SKM-1 (cell line): Measurements from ENCODE around the gene TM9SF3.
"Not testable (repeated sequence)": the region's sequence is repeated elsewhere in the genome, so short reads cannot be mapped to it uniquely, and the experiment has no call there.

Experiments
- DNase-seq: peaks from one replicate; lab custom pipeline; 2025; ENCODE audit not compliant: unreplicated experiment; lab: John Stamatoyannopoulos, UW

The TM9SF3 gene

DNA sequence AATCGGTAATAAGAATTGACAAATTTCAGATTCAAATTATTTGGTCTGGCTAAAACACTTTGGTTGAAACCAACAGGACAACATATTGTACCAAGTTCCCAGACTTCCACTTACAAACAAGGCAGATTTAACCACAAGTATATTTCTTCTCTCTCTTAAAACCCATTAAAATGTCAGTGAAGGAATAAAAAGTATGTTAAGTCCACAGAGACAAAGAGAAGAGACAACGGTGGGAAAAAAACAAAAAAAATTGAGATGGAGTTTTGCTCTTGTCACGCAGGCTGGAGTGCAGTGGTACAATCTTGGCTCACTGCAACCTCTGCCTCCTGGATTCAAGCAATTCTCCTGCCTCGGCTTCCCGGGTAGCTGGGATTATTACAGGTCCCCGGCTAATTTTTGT lies 16.3 kb downstream of the TM9SF3 start:
- no peak for DNase-seq

DNA sequence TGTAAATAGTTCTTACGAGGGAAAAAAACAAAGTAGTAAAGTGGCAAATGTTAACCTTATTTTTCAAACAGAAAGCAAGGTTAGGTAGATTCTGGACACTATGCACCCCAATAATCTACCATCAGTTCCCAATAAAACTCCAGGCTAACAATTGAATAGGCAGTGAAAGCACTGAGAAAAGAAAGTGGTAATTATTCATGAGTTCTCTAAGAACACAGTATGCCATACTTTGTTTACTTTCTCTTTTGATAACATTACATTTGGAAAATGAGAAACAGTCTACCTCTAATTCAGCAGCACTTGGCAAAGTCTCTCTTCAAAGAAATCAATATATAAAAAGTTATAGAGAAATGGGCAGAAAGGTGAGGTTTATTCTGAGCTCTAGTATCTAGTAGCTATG lies 18.4 kb downstream of the TM9SF3 start:
- no peak for DNase-seq

DNA sequence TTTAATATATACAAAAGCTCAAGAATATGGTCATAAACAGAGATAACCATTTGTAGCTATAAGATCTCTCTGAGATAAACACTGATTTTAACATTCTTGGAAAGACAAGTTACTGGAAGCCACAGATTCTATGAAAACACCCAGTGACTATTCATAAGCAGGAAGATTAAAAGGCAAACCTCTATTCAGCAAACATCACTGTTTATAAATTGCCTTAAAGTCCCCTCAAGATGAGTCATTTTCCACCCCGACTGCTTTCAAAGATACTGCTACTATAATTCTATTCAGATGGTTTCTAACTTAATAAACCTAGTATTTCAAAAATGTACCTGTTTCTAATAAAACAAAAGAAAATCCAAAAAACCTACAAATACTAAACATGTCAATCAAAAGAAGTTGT lies 21.0 kb downstream of the TM9SF3 start:
- DNase-seq = no peak

DNA sequence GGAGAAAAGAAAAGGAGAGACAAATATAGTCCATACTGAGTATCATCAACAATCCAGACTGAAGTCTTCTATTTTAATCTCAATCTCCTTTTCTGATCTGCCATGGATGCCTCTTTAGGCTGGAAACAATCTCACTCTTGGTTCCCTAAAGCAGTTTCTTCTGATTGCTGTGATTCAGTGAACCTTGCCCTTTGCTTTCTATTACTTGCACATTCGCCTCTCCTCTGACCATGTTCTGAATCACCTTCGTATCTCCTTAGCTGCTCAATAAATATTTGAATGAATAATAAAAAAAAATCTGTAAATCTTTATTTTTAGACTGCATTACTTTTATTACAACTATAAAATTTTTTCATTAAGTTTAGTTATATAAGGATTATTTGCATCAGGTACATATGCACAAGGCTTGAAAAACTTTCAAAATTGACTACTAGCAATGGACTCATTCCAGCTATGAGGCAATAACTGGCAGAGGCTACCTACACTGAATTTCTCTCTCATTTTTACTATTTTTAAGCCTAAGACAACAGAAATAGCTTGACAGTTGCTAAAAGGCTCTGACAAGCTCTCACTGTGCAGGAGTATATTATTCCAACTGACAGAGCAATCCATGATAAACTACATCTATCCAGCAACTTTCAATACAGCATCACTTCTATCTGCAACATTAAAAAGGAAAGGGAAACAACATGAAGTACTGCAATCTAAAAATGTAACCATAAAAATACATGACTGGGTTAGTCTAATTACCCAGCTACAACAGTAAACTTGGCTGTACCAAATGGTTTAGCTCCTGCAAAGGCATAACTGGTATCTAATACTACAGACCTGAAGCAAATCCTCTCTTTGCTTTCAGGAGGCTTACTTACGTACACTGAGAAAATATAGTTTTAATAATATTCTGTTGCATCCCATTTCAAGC lies 25.6 kb downstream of the TM9SF3 start:
- no peak for DNase-seq

DNA sequence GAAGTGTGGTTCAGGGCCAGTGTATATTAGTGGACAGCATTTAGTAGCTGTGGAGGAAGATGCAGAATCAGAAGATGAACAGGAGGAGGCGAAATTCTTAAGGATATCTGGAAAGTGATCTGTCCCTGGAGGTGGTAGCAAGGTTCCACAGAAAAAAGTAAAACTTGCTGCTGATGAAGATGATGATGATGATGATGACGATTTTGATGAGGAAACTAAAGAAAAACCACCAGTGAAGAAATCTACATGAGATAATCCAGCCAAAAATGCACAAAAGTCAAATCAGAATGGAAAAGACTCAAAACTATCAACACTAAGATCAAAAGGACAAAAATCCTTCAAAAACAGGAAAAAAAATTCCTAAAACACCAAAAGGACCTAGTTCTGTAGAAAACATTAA lies 26.3 kb downstream of the TM9SF3 start:
- no peak for DNase-seq

DNA sequence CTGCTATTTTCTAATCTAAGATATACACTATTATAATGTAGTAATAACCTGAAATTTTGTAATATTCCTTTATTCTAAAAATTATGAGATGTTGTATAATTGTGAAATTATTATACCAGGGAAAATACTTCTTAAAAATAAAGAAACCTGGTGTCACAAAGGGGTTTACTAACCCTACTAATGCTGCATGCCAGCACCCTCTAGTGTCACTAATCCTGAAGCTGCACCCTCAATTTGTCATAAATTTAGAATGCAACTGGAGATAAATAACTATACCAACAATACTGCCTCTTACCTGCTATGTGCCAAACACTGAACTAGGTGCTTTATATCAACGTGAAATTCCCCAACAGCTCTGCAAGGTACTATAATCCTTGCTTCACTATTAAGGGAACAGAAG lies 30.8 kb downstream of the TM9SF3 start:
- no peak for DNase-seq

DNA sequence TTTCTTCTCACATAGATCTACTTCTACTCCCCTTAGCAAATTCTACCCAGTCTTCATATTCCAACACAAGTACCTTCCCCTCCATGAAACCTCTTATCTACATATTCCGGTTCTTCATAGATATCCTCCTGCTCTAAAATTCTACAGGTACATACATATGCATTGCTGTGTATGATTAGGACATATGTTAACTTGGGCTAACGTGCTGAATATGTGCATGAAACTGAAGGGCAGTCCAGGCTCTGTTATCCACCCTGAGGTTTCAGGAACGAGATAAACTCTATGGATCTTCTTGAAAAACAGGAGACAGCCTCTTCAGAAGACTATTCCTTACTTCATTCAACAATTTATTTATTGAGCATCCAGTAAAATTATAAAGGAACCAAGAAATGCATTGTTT lies 31.5 kb downstream of the TM9SF3 start:
- no peak for DNase-seq

DNA sequence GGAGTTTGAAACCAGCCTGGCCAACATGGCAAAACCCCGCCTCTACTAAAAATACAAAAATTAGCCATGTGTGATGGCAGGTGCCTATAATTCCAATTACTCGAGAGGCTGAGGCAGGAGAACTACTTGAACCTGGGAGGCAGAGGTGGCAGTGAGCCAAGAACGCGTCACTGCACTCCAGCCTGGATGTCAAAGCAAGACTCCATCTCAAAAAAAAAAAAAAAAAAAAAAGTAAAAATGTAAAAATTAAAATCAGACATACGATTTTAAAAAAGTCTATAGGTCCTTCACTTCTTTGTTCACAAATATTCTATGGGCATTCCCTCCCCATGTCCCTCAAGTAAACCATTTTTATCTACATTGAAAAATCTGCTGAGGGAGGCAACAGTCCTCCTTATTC lies 38.2 kb downstream of the TM9SF3 start:
- no peak for DNase-seq

DNA sequence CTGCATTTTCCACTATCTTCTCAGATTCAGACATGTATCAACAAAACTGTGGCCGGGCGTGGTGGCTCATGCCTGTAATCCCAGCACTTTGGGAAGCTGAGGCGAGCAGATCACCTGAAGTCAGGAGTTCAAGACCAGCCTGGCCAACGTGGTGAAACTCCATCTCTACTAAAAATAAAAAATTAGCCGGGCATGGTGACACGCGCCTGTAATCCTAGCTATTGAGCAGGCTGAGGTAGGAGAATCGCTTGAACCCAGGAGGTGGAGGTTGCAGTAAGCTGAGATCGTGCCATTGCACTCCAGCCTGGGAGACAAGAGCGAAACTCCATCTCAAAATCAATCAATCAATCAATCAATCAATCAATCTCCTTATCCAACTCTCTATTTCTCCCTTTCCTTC lies 41.3 kb downstream of the TM9SF3 start:
- not testable (repeated sequence) for DNase-seq

DNA sequence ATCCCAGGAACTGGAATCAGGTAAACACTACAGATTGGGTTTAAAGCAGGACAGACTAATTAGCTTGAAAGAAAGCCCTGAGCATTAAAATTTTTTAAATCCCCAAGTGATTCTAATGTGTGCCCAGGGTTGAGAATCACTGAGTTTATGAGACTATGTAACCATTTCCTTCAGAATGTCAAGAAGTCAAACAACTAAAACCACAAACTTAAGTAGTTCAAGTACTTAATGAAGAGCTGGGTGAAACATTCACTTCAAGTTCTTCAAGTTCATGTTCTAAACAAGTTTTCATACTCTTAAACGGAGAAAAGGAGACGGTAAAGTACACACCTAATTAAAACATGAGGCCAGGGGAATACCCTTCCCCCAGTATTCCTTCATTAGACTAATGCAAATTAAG lies 44.9 kb downstream of the TM9SF3 start:
- no peak for DNase-seq

DNA sequence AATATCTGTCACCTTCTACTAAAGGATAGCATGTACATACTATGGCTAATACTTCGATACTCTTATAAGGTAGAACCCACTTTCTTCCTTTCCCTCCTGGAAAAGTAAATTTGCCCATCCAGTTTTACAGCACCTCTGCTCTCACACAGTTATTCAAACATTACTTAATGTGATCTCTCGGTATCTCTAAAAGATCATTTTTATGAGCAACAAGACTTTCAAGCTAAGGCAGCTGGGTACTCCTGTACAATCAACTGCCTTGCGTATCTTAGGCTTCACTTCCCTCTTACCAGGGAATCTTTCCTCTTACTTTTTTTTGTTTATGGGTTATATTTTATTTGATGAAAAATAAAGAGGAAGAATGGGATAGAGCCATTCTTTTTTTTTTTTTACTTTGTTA lies 46.6 kb downstream of the TM9SF3 start:
- DNase-seq = no peak

DNA sequence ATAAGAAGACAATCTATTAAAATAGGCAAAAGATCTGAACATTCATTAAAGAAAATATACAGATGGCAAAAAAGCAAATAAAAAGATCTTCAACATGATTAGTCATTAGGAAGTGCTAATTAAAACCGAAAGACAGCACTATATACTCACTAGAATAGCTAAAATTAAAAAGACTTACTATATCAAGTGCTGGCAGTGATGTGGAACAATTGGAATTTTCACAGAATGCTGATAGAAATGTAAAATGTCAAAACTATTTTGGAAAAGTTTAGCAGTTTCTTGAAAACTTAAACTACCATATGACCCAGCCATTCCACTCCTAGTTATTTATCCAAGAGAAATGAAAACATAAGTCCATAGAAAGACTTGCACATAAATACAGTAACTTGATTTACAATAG lies 48.1 kb downstream of the TM9SF3 start:
- no peak for DNase-seq

DNA sequence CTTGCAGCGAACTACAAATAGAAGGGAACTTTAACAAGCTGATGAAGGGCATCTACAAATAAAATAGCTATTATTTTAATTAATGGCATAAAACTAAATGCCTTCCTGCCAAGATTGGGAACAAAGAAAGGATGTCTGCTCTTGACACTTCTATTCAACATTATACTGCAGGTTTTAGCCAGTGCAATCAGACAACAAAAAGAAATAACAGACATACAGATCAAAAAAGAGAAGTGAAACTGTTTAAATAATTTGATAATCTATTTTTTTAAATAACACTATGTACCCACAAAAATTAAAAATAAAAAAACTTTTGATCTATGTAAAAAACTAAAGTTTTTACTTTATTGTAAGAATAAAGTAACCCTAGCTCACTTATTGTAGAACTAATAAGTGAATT lies 50.7 kb downstream of the TM9SF3 start:
- no peak for DNase-seq

DNA sequence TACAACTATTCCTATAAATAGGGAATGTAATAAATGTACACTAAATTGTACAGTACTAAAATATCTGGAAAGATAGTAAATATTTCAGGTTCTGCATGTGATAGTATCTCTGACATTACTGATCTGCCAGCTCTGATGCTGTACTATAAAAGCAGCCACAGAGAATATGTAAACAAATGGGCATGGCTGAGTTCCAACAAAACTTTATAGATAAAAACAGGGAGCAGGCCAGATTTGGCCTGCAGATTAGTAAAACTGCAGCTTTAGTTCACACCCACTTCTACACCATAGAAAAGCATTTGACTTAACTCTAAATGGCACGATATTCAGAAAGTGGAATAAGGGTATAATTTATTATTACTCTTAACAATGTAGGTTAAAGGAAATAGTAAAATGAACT lies 54.3 kb downstream of the TM9SF3 start:
- no peak for DNase-seq

DNA sequence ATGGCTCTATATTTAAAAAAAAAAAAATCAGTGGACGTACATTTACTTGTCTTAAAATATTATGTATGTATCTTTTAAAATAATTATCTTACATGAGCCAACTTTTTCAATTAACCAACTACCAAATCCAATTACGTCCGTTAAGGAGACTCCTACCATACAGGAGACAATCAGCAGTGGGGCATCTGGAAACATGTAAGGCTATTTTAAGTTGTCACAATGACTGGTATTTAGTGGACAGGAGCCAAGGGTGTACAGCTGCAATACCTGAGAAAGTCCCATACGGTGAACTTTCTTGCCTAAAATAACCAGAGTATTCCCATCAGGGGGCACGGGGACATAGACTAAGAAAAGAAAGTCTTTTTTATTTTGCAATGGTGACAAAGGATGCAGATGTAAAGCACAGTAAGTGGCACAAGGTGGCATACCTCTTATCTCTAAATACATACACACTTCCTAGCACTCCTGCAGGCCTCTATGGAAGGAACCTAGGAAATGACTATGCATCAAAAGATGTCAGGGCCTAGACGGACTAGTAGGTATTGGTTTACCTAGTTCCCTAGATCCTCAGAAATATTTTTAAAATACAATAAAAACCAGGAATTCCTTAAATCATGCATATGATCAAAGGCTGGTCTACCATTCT lies 57.1 kb downstream of the TM9SF3 start:
- DNase-seq = no peak

DNA sequence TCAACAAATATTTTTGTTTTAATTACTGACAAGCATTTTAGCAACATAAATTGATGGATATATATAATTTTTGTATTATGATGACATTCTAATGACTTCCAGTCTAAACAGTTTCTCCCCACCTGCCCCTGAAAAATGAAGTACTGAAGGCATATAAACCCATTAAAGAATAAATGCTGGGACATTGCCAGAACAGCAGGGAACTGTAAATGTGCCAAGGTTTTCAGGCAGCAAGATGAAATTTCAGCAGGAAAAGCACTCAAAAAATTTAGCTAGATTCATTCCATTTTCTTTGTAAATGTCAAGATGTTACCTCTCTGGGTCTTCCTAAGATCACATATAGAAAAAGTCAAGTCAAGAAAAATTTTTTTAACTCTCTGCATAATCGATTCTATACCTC lies 62.1 kb downstream of the TM9SF3 start:
- DNase-seq = no peak

DNA sequence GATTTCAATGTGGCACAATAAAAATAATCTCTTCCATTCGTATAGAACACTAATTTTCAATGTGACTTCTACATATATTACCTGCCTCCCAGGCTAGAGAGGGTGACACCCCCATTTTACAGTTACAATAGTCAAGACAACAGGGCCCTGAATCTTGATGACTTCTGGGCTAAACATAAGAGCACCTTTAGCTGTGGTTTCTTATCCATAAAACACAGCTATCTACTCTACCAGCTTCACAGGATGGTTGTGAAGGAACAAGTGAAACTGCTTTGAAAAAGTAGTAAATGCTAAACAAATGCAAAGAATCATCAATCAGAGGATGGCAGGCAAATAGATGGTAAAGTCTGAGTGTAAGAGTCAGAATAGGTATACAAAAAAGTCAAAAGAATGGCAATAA lies 69.5 kb downstream of the TM9SF3 start:
- DNase-seq = no peak

DNA sequence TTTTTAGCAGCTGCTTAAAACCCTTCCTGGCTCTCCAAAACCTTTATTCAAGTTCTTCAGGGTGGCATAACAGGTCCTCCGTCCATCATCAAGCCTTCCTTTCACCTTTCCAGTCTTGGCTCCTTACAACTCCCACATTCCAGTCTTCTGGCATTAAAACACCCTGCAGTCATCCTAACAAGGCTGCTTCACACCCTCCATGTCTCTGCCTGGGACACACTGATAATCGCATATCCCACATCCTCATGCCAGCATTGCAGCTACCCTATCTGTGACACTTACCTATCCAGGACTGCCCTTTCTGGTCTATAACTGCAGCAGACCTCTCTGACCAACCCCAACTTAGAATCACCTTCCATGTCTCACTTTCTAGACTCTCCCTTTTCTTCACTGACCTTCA lies 70.5 kb downstream of the TM9SF3 start:
- DNase-seq = no peak

DNA sequence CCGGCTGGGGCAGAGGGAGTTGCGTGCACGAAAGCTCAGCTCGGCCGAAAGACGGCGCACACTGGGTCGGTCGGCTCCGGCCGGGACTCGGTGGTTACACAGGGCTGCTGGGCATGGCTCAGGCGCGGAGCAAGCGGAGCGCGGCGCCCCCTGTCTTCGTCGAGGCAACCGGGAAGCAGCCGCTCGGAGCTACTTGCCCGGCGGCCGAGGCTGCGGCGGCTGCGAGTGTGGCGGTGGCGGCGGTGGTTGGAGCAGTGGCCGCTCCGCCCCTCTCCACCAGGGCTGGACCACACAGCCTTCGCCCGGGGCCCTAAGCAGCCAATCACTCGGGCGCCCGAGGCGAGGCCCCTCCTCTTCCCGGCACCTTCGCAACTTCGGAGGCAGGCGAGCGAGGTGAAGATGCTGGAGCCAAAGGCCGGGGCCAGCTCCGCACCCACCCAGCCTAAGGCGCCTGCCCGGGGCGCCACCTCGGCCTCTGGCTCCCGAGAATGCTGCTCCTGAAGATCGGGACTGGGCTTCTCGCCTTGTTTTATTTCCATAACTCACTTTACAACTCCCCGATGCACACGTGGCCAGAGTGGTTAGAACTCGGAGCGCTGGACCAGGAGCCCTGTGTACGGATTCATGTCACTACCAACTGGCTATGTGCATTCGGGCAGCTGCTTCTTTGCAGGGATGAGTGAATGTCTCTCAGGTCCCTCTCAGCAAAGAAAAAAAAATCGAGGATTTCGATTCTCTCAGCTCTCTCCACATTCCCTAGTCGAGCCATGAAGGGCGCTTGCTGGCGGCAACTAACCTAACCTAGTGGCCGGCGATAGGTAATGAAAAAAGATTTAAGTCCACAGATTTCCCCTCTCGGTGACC lies 72.9 kb downstream of the TM9SF3 start, which contains the start of gene TLL2:
Gene TLL2 (minus strand): TSS at position 229 of the 864 bp plus-strand sequence. CDS start 241 bp downstream, outside the sequence.
- peak; percentile 44 for DNase-seq

DNA sequence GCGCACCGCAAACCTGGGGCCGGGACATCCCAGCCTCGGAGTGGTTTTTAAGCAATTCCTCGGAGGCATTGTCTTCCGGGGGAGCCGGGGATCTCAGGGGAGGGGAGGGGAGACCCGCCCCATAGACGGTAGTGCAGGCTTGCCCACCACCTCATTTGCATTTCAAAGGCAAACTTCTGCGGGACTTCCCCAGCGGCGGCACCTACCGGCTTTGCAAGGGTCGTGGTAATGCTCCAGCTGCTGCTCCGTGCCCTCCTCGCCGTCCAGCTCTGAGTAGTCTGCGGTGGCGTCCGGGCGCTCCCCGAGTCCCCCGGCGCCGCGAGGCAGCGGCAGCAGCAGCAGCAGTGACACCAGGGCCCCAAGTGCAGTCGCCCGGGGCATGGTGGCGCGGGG lies 73.5 kb downstream of the TM9SF3 start:
- DNase-seq = no peak

DNA sequence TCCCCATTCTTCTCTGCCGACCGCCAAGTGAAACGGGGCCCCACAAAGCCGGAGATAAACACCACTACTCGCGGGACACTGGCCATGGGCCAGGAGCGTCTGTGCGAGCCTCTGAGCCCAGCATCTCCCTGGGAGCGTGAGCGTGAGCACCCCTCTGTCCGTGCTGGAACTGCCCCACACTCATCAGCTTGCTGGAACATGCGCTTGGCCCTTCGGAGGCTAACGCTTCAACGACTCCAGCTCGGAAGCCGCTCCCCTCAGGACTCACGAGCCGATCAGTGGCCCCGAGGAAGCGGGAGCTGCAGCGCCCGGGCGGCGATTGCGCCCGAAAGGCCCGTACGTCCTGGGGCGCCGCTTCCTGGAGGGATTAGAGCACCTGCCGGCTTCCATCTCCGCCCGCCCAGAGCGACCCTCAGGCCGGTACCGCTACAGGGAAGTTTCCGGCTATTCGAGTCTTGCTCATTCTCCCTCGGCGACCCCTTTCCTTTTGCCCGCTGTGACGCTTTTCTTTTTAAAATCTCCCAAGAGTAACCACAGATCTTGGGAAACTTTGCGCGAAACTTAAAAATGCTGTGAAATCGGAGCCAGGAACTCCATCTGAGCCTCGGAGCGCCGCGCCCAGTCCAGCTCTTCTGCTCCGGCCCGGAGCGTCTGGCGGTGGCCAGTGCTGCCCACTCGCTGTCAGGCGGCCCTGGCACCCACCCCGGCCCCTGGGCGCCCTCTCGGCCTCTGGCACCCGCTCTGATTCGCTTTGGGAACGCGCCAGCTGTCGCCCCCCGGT lies 74.1 kb downstream of the TM9SF3 start:
- DNase-seq = no peak
